H9 (cell line): ENCODE data around the gene CLDN11. TPM values are rescaled to one million over a fixed set of nuclear protein-coding genes. Genes with fewer than 3 reads are reported as not detected.

ENCODE experiments used
- DNase-seq: peaks from one replicate; pipeline ENCODE4 v3.0.0-alpha.2; 2017
- H2AFZ ChIP-seq: one replicate; pipeline ENCODE4 v1.6.1; 2013; ENCODE audit warnings: mild to moderate bottlenecking, low read length, control low read depth, moderate library complexity
- H2AK5ac ChIP-seq: 2 replicates; pipeline ENCODE4 v1.6.1; 2013; ENCODE audit warnings: low read length, control low read depth, mixed read lengths; ENCODE audit not compliant: insufficient read length
- H2BK120ac ChIP-seq: one replicate; pipeline ENCODE4 v1.6.1; 2013; ENCODE audit warnings: low read depth, mild to moderate bottlenecking, low read length, control low read depth, inconsistent platforms; ENCODE audit not compliant: poor library complexity, severe bottlenecking
- H2BK12ac ChIP-seq: 2 replicates; pipeline ENCODE4 v1.6.1; 2013; ENCODE audit warnings: low read length, control low read depth, mixed read lengths, low read depth; ENCODE audit not compliant: insufficient read length
- H2BK15ac ChIP-seq: 2 replicates; pipeline ENCODE4 v1.6.1; 2013; ENCODE audit warnings: low read depth, low read length, control low read depth
- H2BK20ac ChIP-seq: one replicate; pipeline ENCODE4 v1.6.1; 2013; ENCODE audit warnings: low read depth, mild to moderate bottlenecking, low read length, control low read depth, inconsistent platforms; ENCODE audit not compliant: poor library complexity, severe bottlenecking
- H2BK5ac ChIP-seq: 2 replicates; pipeline ENCODE4 v1.6.1; 2013; ENCODE audit warnings: low read length, control low read depth, mixed read lengths; ENCODE audit not compliant: insufficient read length
- H3K14ac ChIP-seq: 2 replicates; pipeline ENCODE4 v1.6.1; 2013; ENCODE audit warnings: low read length, control low read depth; ENCODE audit not compliant: insufficient read depth
- H3K18ac ChIP-seq: 2 replicates; pipeline ENCODE4 v1.6.1; 2013; ENCODE audit warnings: low read depth, mild to moderate bottlenecking, mixed read lengths, low read length, control low read depth; ENCODE audit not compliant: insufficient read length
- H3K23ac ChIP-seq: 2 replicates; pipeline ENCODE4 v1.6.1; 2013; ENCODE audit warnings: low read length, control low read depth, mixed read lengths, low read depth; ENCODE audit not compliant: insufficient read length
- H3K23me2 ChIP-seq: 2 replicates; pipeline ENCODE4 v1.6.1; 2013; ENCODE audit warnings: low read depth, mild to moderate bottlenecking, mixed read lengths, low read length, control low read depth; ENCODE audit not compliant: insufficient read length, poor library complexity, severe bottlenecking
- H3K27ac ChIP-seq: 2 replicates; pipeline ENCODE4 v1.5.1; 2013; ENCODE audit warnings: low read length, control low read depth, mixed read lengths, low read depth; ENCODE audit not compliant: insufficient read length
- H3K27me3 ChIP-seq: 2 replicates; pipeline ENCODE4 v1.6.1; 2013; ENCODE audit warnings: low read length, control low read depth, inconsistent platforms; ENCODE audit not compliant: insufficient read depth
- H3K4ac ChIP-seq: 2 replicates; pipeline ENCODE4 v1.6.1; 2013; ENCODE audit warnings: low read depth, mild to moderate bottlenecking, control low read depth, inconsistent platforms, low read length, moderate library complexity
- H3K4me1 ChIP-seq: 2 replicates; pipeline ENCODE4 v1.6.1; 2013; ENCODE audit warnings: low read length, control low read depth, inconsistent platforms; ENCODE audit not compliant: insufficient read depth
- H3K4me2 ChIP-seq: 2 replicates; pipeline ENCODE4 v1.6.1; 2013; ENCODE audit warnings: low read length, control low read depth, mixed read lengths; ENCODE audit not compliant: insufficient read length, insufficient read depth
- H3K56ac ChIP-seq: 2 replicates; pipeline ENCODE4 v1.6.1; 2013; ENCODE audit warnings: low read depth, mild to moderate bottlenecking, mixed read lengths, low read length, control low read depth; ENCODE audit not compliant: insufficient read length
- H3K79me1 ChIP-seq: 2 replicates; pipeline ENCODE4 v1.6.1; 2013; ENCODE audit warnings: low read depth, mild to moderate bottlenecking, moderate library complexity, low read length, control low read depth, inconsistent platforms; ENCODE audit not compliant: insufficient read depth, poor library complexity, severe bottlenecking
- H3K79me2 ChIP-seq: 2 replicates; pipeline ENCODE4 v1.6.1; 2013; ENCODE audit warnings: low read length, control low read depth, inconsistent platforms; ENCODE audit not compliant: insufficient read depth
- H3K9ac ChIP-seq: 2 replicates; pipeline ENCODE4 v1.6.1; 2013; ENCODE audit warnings: low read length, control low read depth, mixed read lengths; ENCODE audit not compliant: insufficient read length; ENCODE audit errors: extremely low read depth
- H3K9me3 ChIP-seq: one replicate; pipeline ENCODE4 v1.6.1; 2013; ENCODE audit warnings: low read depth, low read length, inconsistent platforms; ENCODE audit not compliant: control insufficient read depth
- H3T11ph ChIP-seq: one replicate; pipeline ENCODE4 v1.6.1; 2013; ENCODE audit warnings: mild to moderate bottlenecking, low read length, control low read depth, inconsistent platforms
- H4K20me1 ChIP-seq: one replicate; pipeline ENCODE4 v1.6.1; 2013; ENCODE audit not compliant: control insufficient read depth, insufficient read length, insufficient read depth
- H4K5ac ChIP-seq: 2 replicates; pipeline ENCODE4 v1.6.1; 2013; ENCODE audit warnings: low read depth, mild to moderate bottlenecking, mixed read lengths, low read length, control low read depth; ENCODE audit not compliant: insufficient read length
- H4K8ac ChIP-seq: replicated peaks from 2 replicates; pipeline ENCODE4 v1.6.1; 2013; ENCODE audit warnings: low read length, control low read depth, mixed read lengths, low read depth; ENCODE audit not compliant: insufficient read length
- H4K91ac ChIP-seq: 2 replicates; pipeline ENCODE4 v1.6.1; 2013; ENCODE audit warnings: low read depth, mild to moderate bottlenecking, moderate library complexity, mixed read lengths, low read length, control low read depth; ENCODE audit not compliant: insufficient read length
- H3K27ac Mint-ChIP-seq, 3 experiments: 2 replicates in 2 of 3; 3 replicates in 1 of 3; pipeline ENCODE4 v1.8.0; 2020 to 2021; ENCODE audit warnings: mixed read lengths in 3 of 3, mild to moderate bottlenecking in 1 of 3, moderate library complexity in 1 of 3
- H3K27me3 Mint-ChIP-seq: 2 replicates; pipeline ENCODE4 v1.8.0; 2021; ENCODE audit warnings: low read depth, mild to moderate bottlenecking, moderate library complexity, mixed read lengths
- H3K36me3 Mint-ChIP-seq, 3 experiments: 2 replicates in 2 of 3; 3 replicates in 1 of 3; pipeline ENCODE4 v1.8.0; 2020 to 2021; ENCODE audit warnings: low read depth in 3 of 3, mixed read lengths in 3 of 3; ENCODE audit not compliant: insufficient read depth in 1 of 3
- H3K4me1 Mint-ChIP-seq, 2 experiments: 2 replicates each; pipeline ENCODE4 v1.8.0; 2020; ENCODE audit warnings: mixed read lengths in 2 of 2
- H3K4me3 Mint-ChIP-seq, 2 experiments: 2 replicates in 1 of 2; 3 replicates in 1 of 2; pipeline ENCODE4 v1.8.0; 2020 to 2021; ENCODE audit warnings: mild to moderate bottlenecking in 2 of 2, mixed read lengths in 2 of 2, moderate library complexity in 1 of 2
- H3K9me3 Mint-ChIP-seq, 2 experiments: 2 replicates in 1 of 2; 3 replicates in 1 of 2; pipeline ENCODE4 v1.8.0; 2020; ENCODE audit warnings: mild to moderate bottlenecking in 2 of 2, mixed read lengths in 2 of 2, moderate library complexity in 1 of 2
- CTCF ChIP-seq: fragments of 200-600 bp; sonication (generic); conservative IDR thresholded peaks from 3 replicates; pipeline ENCODE4 v1.8.0; 2021; ENCODE audit warnings: antibody characterized with exemption, mild to moderate bottlenecking
- WGBS: extraction: QIAGEN DNeasy Blood & Tissue Kit; methylation state at CpG from one replicate; pipeline ENCODE4 v1.1.7; 2013; ENCODE audit warnings: missing lambda C conversion rate, low lambda C conversion rate, mixed read lengths; ENCODE audit not compliant: insufficient read length; ENCODE audit errors: extremely low coverage; 5-methylcytosine and 5-hydroxymethylcytosine counted together
- total RNA-seq: library from RNA; stranded (reverse); gene quantifications from 2 replicates; pipeline ENCODE4 v1.2.1, GENCODE V29; 2021

Gene CLDN11
- total RNA-seq, 1 experiment from 2014 or later: 1.7 TPM

GRCh38 chr3:170397685-170398084, 21.0 kb upstream of the CLDN11 start:
- Histone ChIP-seq H3K27me3 (no peaks in the 10 kb centered on the region), H3K14ac (no peak overlapping the region), H3T11ph (no peak overlapping the region), H3K27ac (no peak overlapping the region), H2BK5ac (no peak overlapping the region), H3K23me2 (no peaks in the 10 kb centered on the region), H4K20me1 (no peaks in the 10 kb centered on the region), H3K4me2 (no peak overlapping the region), H3K9ac (no peak overlapping the region), H3K9me3 (no peaks in the 10 kb centered on the region), H3K79me1 (no peaks in the 10 kb centered on the region), H4K8ac (no peak overlapping the region), H3K79me2 (no peaks in the 10 kb centered on the region), H3K23ac (no peak overlapping the region), H3K4ac (no peak overlapping the region), H2BK12ac (no peak overlapping the region), H3K18ac (no peak overlapping the region), H2BK120ac (no peak overlapping the region), H4K91ac (no peak overlapping the region), H2BK20ac (no peak overlapping the region), H4K5ac (no peak overlapping the region), H3K56ac (no peak overlapping the region), H2AFZ (no peak overlapping the region), H2AK5ac (no peak overlapping the region), H2BK15ac (no peak overlapping the region), H3K4me1 (no peaks in the 10 kb centered on the region)
- WGBS: no CpG with 5 or more reads among the region's 6 CpGs
- peaks cover 0 to 13% (median 2%) of the 10 kb centered on the region in 3 experiments; a peak in 3 of 7 replicates for H3K36me3 Mint-ChIP-seq
- no peak overlapping the region for H3K4me3 Mint-ChIP-seq
- no peak for TF ChIP-seq CTCF
- DNase-seq: no peak
- H3K27ac Mint-ChIP-seq: peak overlapping the region in 1 of 3 experiments; percentile 52; a peak in 1 of 7 replicates
- H3K27me3 Mint-ChIP-seq: no peaks in the 10 kb centered on the region
- no peaks in the 10 kb centered on the region for H3K9me3 Mint-ChIP-seq
- no peaks in the 10 kb centered on the region for H3K4me1 Mint-ChIP-seq
